Measurements from ENCODE around the gene MTERF4. TPM values are rescaled to one million over a fixed set of nuclear protein-coding genes. Genes with fewer than 3 reads are reported as not detected.
A peak's percentile ranks its signal among the peaks of the same experiment; 100 is the strongest.

Gene MTERF4
- total RNA-seq, 4 donors from 2014 or later = 28.9 to 60.5 (median 38.9) TPM

GRCh38 chr2:241050624-241051577 is 51.2 kb downstream of the MTERF4 start:
- Histone ChIP-seq H3K27me3 (no peaks in the 10 kb centered on the region), H3K27ac (no peak overlapping the region), H3K4me3 (no peak overlapping the region), H3K4me1 (no peaks in the 10 kb centered on the region), H3K36me3 (peaks cover 0 to 78% (median 0%) of the 10 kb centered on the region in 3 donors), H3K9me3 (peaks cover 0 to under 1% (median 0%) of the 10 kb centered on the region in 4 donors)
- TF ChIP-seq POLR2A (IDR thresholded peaks at IDR 0.05) (no peak), EP300 (IDR thresholded peaks at IDR 0.05) (no peak), CTCF (IDR thresholded peaks at IDR 0.05) (no peak)
- 77 to 85% methylated on average over 17 to 18 of the region's 18 CpGs for WGBS, 2 donors
- DNase-seq (ENCODE audit: low spot score in 2 of 2) = no peak

- Histone ChIP-seq H3K36me3 (peaks cover 0 to 81% (median 0%) of the 10 kb centered on the region in 3 donors), H3K4me1 (no peaks in the 10 kb centered on the region), H3K4me3 (no peak overlapping the region), H3K9me3 (peaks cover 0 to 10% (median 0%) of the 10 kb centered on the region in 4 donors), H3K27me3 (no peaks in the 10 kb centered on the region), H3K27ac (no peak overlapping the region)
- WGBS, 2 donors = 62 to 63% methylated on average over 37 to 38 of the region's 38 CpGs
- TF ChIP-seq CTCF (IDR thresholded peaks at IDR 0.05) (no peak), EP300 (IDR thresholded peaks at IDR 0.05) (no peak), POLR2A (IDR thresholded peaks at IDR 0.05) (no peak)
- peak in 1 of 2 donors; percentile 9 for DNase-seq (ENCODE audit: low spot score in 2 of 2)
Measured at GRCh38 chr2:241049739-241050623, 52.1 kb downstream of the MTERF4 start.

- Histone ChIP-seq H3K27me3 (no peaks in the 10 kb centered on the region), H3K27ac (no peak overlapping the region), H3K4me3 (no peak overlapping the region), H3K36me3 (peaks cover 0 to 82% (median 0%) of the 10 kb centered on the region in 3 donors), H3K4me1 (no peaks in the 10 kb centered on the region), H3K9me3 (peaks cover 0 to 20% (median 0%) of the 10 kb centered on the region in 4 donors)
- TF ChIP-seq CTCF (IDR thresholded peaks at IDR 0.05) (no peak), POLR2A (IDR thresholded peaks at IDR 0.05) (no peak), EP300 (IDR thresholded peaks at IDR 0.05) (no peak)
- 85 to 92% methylated on average over 11 of the region's 11 CpGs for WGBS, 2 donors
- DNase-seq (ENCODE audit: low spot score in 2 of 2) = no peak
Measured at GRCh38 chr2:241048949-241049343, 53.1 kb downstream of the MTERF4 start.

GRCh38 chr2:241048149-241048948 is 53.7 kb downstream of the MTERF4 start:
- 88 to 89% methylated on average over 30 of the region's 30 CpGs for WGBS, 2 donors
- H3K27me3 ChIP-seq = no peaks in the 10 kb centered on the region
- no peak overlapping the region for H3K4me3 ChIP-seq
- H3K4me1 ChIP-seq = no peaks in the 10 kb centered on the region
- H3K9me3 ChIP-seq = peaks cover 0 to 21% (median 0%) of the 10 kb centered on the region in 4 donors
- TF ChIP-seq POLR2A (IDR thresholded peaks at IDR 0.05) (no peak), CTCF (IDR thresholded peaks at IDR 0.05) (no peak), EP300 (IDR thresholded peaks at IDR 0.05) (no peak)
- peaks cover 0 to 77% (median 0%) of the 10 kb centered on the region in 3 donors for H3K36me3 ChIP-seq
- H3K27ac ChIP-seq = no peak overlapping the region
- peak in 1 of 2 donors; percentile 11 for DNase-seq (ENCODE audit: low spot score in 2 of 2)
